ENCODE data around the gene BCORL1. TPM values are rescaled to one million over a fixed set of nuclear protein-coding genes. Genes with fewer than 3 reads are reported as not detected.
A peak's percentile ranks its signal among the peaks of the same experiment; 100 is the strongest.

Gene BCORL1
- total and polyA plus RNA-seq, 2 of the 4 experiments (the other 2 are of a cell fraction) = 0.54 to 1.6 TPM

DNA sequence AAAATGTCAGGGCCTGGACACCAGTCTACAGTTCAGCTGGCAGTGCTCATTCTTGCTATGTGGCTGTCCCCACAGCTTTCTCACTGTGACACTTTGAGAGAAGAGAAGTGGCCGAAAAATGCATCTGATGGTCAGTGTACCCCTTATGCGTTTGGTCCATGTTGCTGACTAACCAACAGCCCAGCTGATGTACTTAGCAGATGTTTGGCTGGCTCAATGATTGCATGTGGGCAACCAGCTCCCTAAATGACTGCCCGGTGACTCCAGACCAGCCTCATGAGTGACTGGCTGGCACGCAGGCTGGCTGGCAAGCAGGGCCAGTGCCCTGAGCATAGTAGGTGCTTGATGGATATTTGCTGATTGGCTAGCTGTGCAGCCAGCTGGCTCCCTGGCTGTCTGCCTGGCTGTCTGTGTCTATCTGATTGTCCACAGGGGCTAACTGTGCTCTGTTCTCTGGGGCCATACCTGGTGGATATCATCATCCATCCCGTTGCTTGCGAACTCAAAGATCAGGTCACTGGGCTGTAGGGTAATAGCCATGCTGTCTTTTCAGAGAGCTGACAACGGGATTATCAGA, 98.4 kb downstream of the BCORL1 start:
- no peak overlapping the region for H3K4ac ChIP-seq (ENCODE audit: low read depth, low read length)
- H3K4me1 ChIP-seq (ENCODE audit: control insufficient read depth, insufficient read depth, low read length) = peaks cover 5% of the 10 kb centered on the region; the same call in 1 of the 2 replicates
- H2AK5ac ChIP-seq (ENCODE audit: low read depth, low read length) = no peak overlapping the region
- H3K56ac ChIP-seq (ENCODE audit: extremely low read depth, insufficient read depth, low read length) = no peak overlapping the region
- no peak overlapping the region for H3K9ac ChIP-seq (ENCODE audit: low read depth, low read length)
- H3K27ac ChIP-seq (ENCODE audit: insufficient read depth, low read length) = no peak overlapping the region
- in situ Hi-C loops (cut with MboI; ENCODE audit: low sequenced_read_pairs) = no loop called here
- H3K9me1 ChIP-seq (ENCODE audit: insufficient read depth, low read length) = peaks cover 11% of the 10 kb centered on the region
- CTCF ChIA-PET = interaction anchor here (0.6 to 1.2 kb wide), 2 partner anchors 40 to 120 kb away, joined by 3 to 6 read pairs; no protein-coding TSS in a partner anchor
- no peaks in the 10 kb centered on the region for H3K9me3 ChIP-seq (ENCODE audit: control insufficient read depth, insufficient read depth, low read length)
- no peaks in the 10 kb centered on the region for H3K27me3 ChIP-seq (ENCODE audit: control insufficient read depth, insufficient read depth, low read length)
- POLR2A ChIA-PET (ENCODE audit: unreplicated experiment) = no interaction called here
- no peak overlapping the region for H3K4me2 ChIP-seq (ENCODE audit: low read depth, low read length)
- dilution Hi-C loops (cut with HindIII; ENCODE audit: low sequenced_read_pairs, unreplicated experiment) = no loop called here
- peak overlapping the region; percentile 72 for H2AK9ac ChIP-seq (replicated peaks; ENCODE audit: low read depth, low read length, poor library complexity)
- ATAC-seq (ENCODE audit: low read depth) (no peak), DNase-seq (no peak)
- BruUV-seq (replicated peaks) = no TSS peak
- H3K79me1 ChIP-seq (ENCODE audit: low read depth in 1 of 2, low read length in 2 of 2) = peaks cover 0 to 43% of the 10 kb centered on the region in 2 experiments; a peak in 3 of 4 replicates
- WGBS, 2 experiments (ENCODE audit: extremely low coverage in 2 of 2, insufficient read length in 1 of 2) = 72% methylated on average over 3 of the region's 7 CpGs; no CpG with 5 or more reads in 1 of the 2 experiments
- H2BK15ac ChIP-seq (ENCODE audit: low read depth, low read length) = no peak overlapping the region
- no peak overlapping the region for H4K91ac ChIP-seq (ENCODE audit: insufficient read depth, low read depth, low read length)
- no peak overlapping the region for H4K5ac ChIP-seq (ENCODE audit: low read depth, low read length)
- peaks cover 49% of the 10 kb centered on the region for H4K20me1 ChIP-seq (ENCODE audit: insufficient read depth, low read length)
- H3K23ac ChIP-seq (ENCODE audit: low read depth, low read length) = no peak overlapping the region
- no peak overlapping the region for H2AFZ ChIP-seq (replicated peaks; ENCODE audit: low read length, poor library complexity)
- no peak overlapping the region for H3K14ac ChIP-seq (replicated peaks; ENCODE audit: low read depth, low read length)
- no peak overlapping the region for H2BK120ac ChIP-seq (ENCODE audit: low read depth, low read length)
- H2BK5ac ChIP-seq (ENCODE audit: low read depth, low read length, poor library complexity, severe bottlenecking) = no peak overlapping the region
- H3K4me3 ChIP-seq (ENCODE audit: insufficient read depth, low read depth, low read length) = no peak overlapping the region
- H2BK20ac ChIP-seq (ENCODE audit: low read depth, low read length) = no peak overlapping the region
- no peak overlapping the region for H4K8ac ChIP-seq (ENCODE audit: low read depth in 2 of 2, low read length in 2 of 2)
- no peak for TF ChIP-seq NFE2L2 (IDR thresholded peaks at IDR 0.05; ENCODE audit: low read depth, low read length)
- TF ChIP-seq MAZ (IDR thresholded peaks at IDR 0.05; ENCODE audit: borderline replicate concordance, low read depth, low read length) = no peak
- TF ChIP-seq SMC3 (IDR thresholded peaks at IDR 0.05; ENCODE audit: low read depth, low read length) = no peak
- TF ChIP-seq, protein P1, sequence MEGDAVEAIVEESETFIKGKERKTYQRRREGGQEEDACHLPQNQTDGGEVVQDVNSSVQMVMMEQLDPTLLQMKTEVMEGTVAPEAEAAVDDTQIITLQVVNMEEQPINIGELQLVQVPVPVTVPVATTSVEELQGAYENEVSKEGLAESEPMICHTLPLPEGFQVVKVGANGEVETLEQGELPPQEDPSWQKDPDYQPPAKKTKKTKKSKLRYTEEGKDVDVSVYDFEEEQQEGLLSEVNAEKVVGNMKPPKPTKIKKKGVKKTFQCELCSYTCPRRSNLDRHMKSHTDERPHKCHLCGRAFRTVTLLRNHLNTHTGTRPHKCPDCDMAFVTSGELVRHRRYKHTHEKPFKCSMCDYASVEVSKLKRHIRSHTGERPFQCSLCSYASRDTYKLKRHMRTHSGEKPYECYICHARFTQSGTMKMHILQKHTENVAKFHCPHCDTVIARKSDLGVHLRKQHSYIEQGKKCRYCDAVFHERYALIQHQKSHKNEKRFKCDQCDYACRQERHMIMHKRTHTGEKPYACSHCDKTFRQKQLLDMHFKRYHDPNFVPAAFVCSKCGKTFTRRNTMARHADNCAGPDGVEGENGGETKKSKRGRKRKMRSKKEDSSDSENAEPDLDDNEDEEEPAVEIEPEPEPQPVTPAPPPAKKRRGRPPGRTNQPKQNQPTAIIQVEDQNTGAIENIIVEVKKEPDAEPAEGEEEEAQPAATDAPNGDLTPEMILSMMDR (conservative IDR thresholded peaks at IDR 0.05; ENCODE audit: low read depth, low read length) = no peak
- TF ChIP-seq, protein P2, sequence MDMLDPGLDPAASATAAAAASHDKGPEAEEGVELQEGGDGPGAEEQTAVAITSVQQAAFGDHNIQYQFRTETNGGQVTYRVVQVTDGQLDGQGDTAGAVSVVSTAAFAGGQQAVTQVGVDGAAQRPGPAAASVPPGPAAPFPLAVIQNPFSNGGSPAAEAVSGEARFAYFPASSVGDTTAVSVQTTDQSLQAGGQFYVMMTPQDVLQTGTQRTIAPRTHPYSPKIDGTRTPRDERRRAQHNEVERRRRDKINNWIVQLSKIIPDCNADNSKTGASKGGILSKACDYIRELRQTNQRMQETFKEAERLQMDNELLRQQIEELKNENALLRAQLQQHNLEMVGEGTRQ (IDR thresholded peaks at IDR 0.05; ENCODE audit: low read depth, low read length) = no peak
- no peak for TF ChIP-seq MAFK (IDR thresholded peaks at IDR 0.05; ENCODE audit: low read depth, low read length)
- TF ChIP-seq MXI1 (IDR thresholded peaks at IDR 0.05; ENCODE audit: borderline replicate concordance, low read depth, low read length) = no peak
- TF ChIP-seq BHLHE40 (IDR thresholded peaks at IDR 0.05; ENCODE audit: low read depth, low read length) = no peak
- no peak for TF ChIP-seq RCOR1 (IDR thresholded peaks at IDR 0.05; ENCODE audit: insufficient replicate concordance, low read length)
- peaks cover 2% of the 10 kb centered on the region; the same call in 1 of the 2 replicates for H3K36me3 ChIP-seq (ENCODE audit: control insufficient read depth, insufficient read depth, low read length)
- H3K18ac ChIP-seq (ENCODE audit: low read depth, low read length) = no peak overlapping the region
- intact Hi-C loops (cut with micrococcal nuclease) = loop anchor here (1.0 kb wide), 2 partner anchors 40 to 111 kb away; no protein-coding TSS in a partner anchor

Data from IMR-90 (cell line).